ENCODE measurements around the gene FARP2. TPM values are rescaled to one million over a fixed set of nuclear protein-coding genes. Genes with fewer than 3 reads are reported as not detected.

The FARP2 gene
- total and polyA plus RNA-seq, 2 of the 4 experiments (the other 2 are of a cell fraction) = 17.1 to 30.8 TPM

DNA sequence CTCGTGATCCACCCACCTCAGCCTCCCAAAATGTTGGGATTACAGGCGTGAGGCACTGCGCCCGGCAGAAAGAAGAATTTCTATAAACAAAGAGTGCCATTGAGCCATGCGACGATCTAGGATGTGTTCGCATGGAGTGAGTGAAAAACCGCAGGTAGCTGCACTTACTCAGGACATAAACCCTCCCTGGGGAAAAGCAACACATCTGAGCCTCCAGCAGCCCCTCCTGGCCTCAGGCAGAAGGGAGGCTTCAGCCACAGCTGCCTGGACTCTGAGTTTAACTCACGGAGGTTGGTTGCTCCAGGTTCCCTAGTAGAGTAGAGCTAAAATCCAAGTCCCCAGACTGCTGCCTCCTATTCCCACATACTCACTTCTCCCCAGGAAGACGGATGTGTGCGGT, 163.6 kb downstream of the FARP2 start:
- H2BK15ac ChIP-seq (ENCODE audit: low read depth, low read length) = no peak overlapping the region
- no peak overlapping the region for H2BK120ac ChIP-seq (ENCODE audit: low read depth, low read length)
- H3K36me3 ChIP-seq (ENCODE audit: control insufficient read depth, insufficient read depth, low read length) = no peaks in the 10 kb centered on the region
- H3K18ac ChIP-seq (ENCODE audit: low read depth, low read length) = no peak overlapping the region
- 60% methylated on average over 3 of the region's 11 CpGs; no CpG with 5 or more reads in 1 of the 2 experiments for WGBS, 2 experiments (ENCODE audit: extremely low coverage in 2 of 2, insufficient read length in 1 of 2)
- H3K79me1 ChIP-seq (ENCODE audit: low read depth in 1 of 2, low read length in 2 of 2) = no peaks in the 10 kb centered on the region
- H3K9me3 ChIP-seq (ENCODE audit: control insufficient read depth, insufficient read depth, low read length) = no peaks in the 10 kb centered on the region
- dilution Hi-C loops (cut with HindIII; ENCODE audit: low sequenced_read_pairs, unreplicated experiment) = no loop called here
- H3K4me3 ChIP-seq (ENCODE audit: insufficient read depth, low read depth, low read length) = no peak overlapping the region
- H3K4me1 ChIP-seq (ENCODE audit: control insufficient read depth, insufficient read depth, low read length) = no peaks in the 10 kb centered on the region
- H4K91ac ChIP-seq (ENCODE audit: insufficient read depth, low read depth, low read length) = no peak overlapping the region
- DNase-seq (no peak), ATAC-seq (ENCODE audit: low read depth) (no peak)
- H2BK5ac ChIP-seq (ENCODE audit: low read depth, low read length, poor library complexity, severe bottlenecking) = no peak overlapping the region
- no peak overlapping the region for H2AK5ac ChIP-seq (ENCODE audit: low read depth, low read length)
- H3K23ac ChIP-seq (ENCODE audit: low read depth, low read length) = no peak overlapping the region
- no peak overlapping the region for H3K4me2 ChIP-seq (ENCODE audit: low read depth, low read length)
- H2AK9ac ChIP-seq (replicated peaks; ENCODE audit: low read depth, low read length, poor library complexity) = no peak overlapping the region
- no peak overlapping the region for H4K8ac ChIP-seq (ENCODE audit: low read depth in 2 of 2, low read length in 2 of 2)
- no peak overlapping the region for H3K14ac ChIP-seq (replicated peaks; ENCODE audit: low read depth, low read length)
- no peak overlapping the region for H4K5ac ChIP-seq (ENCODE audit: low read depth, low read length)
- no peak overlapping the region for H3K9ac ChIP-seq (ENCODE audit: low read depth, low read length)
- peaks cover 9% of the 10 kb centered on the region; the same call in 1 of the 2 replicates for H3K9me1 ChIP-seq (ENCODE audit: insufficient read depth, low read length)
- H3K27ac ChIP-seq (ENCODE audit: insufficient read depth, low read length) = no peak overlapping the region
- H3K4ac ChIP-seq (ENCODE audit: low read depth, low read length) = no peak overlapping the region
- no peak overlapping the region for H3K56ac ChIP-seq (ENCODE audit: extremely low read depth, insufficient read depth, low read length)
- ChIA-PET POLR2A (ENCODE audit: unreplicated experiment) (no interaction called here), CTCF (no interaction called here)
- H2AFZ ChIP-seq (replicated peaks; ENCODE audit: low read length, poor library complexity) = no peak overlapping the region
- H2BK20ac ChIP-seq (ENCODE audit: low read depth, low read length) = no peak overlapping the region
- no TSS peak for BruUV-seq (replicated peaks)
- intact Hi-C loops (cut with micrococcal nuclease) = no loop called here
- H3K27me3 ChIP-seq (ENCODE audit: control insufficient read depth, insufficient read depth, low read length) = no peaks in the 10 kb centered on the region; the same call in 1 of the 2 replicates
- TF ChIP-seq SMC3 (IDR thresholded peaks at IDR 0.05; ENCODE audit: low read depth, low read length) (no peak), RFX5 (IDR thresholded peaks at IDR 0.05; ENCODE audit: low read depth, low read length) (no peak), MAZ (IDR thresholded peaks at IDR 0.05; ENCODE audit: borderline replicate concordance, low read depth, low read length) (no peak), CHD1 (IDR thresholded peaks at IDR 0.05; ENCODE audit: low read depth, low read length) (no peak), CEBPB (IDR thresholded peaks at IDR 0.05; ENCODE audit: low read depth, low read length) (no peak), POLR2A (IDR thresholded peaks at IDR 0.05; ENCODE audit: low read depth, low read length) (no peak), MXI1 (IDR thresholded peaks at IDR 0.05; ENCODE audit: borderline replicate concordance, low read depth, low read length) (no peak), FOS (IDR thresholded peaks at IDR 0.05; ENCODE audit: low read depth, low read length) (no peak), NFE2L2 (IDR thresholded peaks at IDR 0.05; ENCODE audit: low read depth, low read length) (no peak), RAD21 (IDR thresholded peaks at IDR 0.05; ENCODE audit: low read length) (no peak), RCOR1 (IDR thresholded peaks at IDR 0.05; ENCODE audit: insufficient replicate concordance, low read length) (no peak)
- TF ChIP-seq, protein P1, sequence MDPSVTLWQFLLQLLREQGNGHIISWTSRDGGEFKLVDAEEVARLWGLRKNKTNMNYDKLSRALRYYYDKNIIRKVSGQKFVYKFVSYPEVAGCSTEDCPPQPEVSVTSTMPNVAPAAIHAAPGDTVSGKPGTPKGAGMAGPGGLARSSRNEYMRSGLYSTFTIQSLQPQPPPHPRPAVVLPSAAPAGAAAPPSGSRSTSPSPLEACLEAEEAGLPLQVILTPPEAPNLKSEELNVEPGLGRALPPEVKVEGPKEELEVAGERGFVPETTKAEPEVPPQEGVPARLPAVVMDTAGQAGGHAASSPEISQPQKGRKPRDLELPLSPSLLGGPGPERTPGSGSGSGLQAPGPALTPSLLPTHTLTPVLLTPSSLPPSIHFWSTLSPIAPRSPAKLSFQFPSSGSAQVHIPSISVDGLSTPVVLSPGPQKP (IDR thresholded peaks at IDR 0.05; ENCODE audit: borderline replicate concordance, low read depth, low read length) = no peak
- TF ChIP-seq, protein P2, sequence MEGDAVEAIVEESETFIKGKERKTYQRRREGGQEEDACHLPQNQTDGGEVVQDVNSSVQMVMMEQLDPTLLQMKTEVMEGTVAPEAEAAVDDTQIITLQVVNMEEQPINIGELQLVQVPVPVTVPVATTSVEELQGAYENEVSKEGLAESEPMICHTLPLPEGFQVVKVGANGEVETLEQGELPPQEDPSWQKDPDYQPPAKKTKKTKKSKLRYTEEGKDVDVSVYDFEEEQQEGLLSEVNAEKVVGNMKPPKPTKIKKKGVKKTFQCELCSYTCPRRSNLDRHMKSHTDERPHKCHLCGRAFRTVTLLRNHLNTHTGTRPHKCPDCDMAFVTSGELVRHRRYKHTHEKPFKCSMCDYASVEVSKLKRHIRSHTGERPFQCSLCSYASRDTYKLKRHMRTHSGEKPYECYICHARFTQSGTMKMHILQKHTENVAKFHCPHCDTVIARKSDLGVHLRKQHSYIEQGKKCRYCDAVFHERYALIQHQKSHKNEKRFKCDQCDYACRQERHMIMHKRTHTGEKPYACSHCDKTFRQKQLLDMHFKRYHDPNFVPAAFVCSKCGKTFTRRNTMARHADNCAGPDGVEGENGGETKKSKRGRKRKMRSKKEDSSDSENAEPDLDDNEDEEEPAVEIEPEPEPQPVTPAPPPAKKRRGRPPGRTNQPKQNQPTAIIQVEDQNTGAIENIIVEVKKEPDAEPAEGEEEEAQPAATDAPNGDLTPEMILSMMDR (conservative IDR thresholded peaks at IDR 0.05; ENCODE audit: low read depth, low read length) = no peak
- TF ChIP-seq, protein P3, sequence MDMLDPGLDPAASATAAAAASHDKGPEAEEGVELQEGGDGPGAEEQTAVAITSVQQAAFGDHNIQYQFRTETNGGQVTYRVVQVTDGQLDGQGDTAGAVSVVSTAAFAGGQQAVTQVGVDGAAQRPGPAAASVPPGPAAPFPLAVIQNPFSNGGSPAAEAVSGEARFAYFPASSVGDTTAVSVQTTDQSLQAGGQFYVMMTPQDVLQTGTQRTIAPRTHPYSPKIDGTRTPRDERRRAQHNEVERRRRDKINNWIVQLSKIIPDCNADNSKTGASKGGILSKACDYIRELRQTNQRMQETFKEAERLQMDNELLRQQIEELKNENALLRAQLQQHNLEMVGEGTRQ (IDR thresholded peaks at IDR 0.05; ENCODE audit: low read depth, low read length) = no peak
- H4K20me1 ChIP-seq (ENCODE audit: insufficient read depth, low read length) = no peaks in the 10 kb centered on the region
- in situ Hi-C loops (cut with MboI; ENCODE audit: low sequenced_read_pairs) = no loop called here

Measured in IMR-90 (cell line).